Sigmoid colon (tissue), 7 donors: ENCODE data around the gene MPHOSPH8. TPM values are rescaled to one million over a fixed set of nuclear protein-coding genes. Genes with fewer than 3 reads are reported as not detected.

ENCODE experiments used
- DNase-seq: peaks from one replicate; pipeline ENCODE4 v3.0.0-alpha.2; 2019
- H3K27ac ChIP-seq, 4 donors: fragments of 200-600 bp; sonication (generic); one replicate each; pipeline ENCODE4 v1.5.1; 2016 to 2019; ENCODE audit warnings: mild to moderate bottlenecking in 1 of 4
- H3K27me3 ChIP-seq, 3 donors: fragments of 200-600 bp; sonication (generic); one replicate each; pipeline ENCODE4 v1.5.1; 2019; ENCODE audit warnings: mild to moderate bottlenecking in 1 of 3
- H3K36me3 ChIP-seq, 4 donors: fragments of 200-600 bp; sonication (generic); one replicate each; pipeline ENCODE4 v1.5.1; 2016 to 2019
- H3K4me1 ChIP-seq, 4 donors: fragments of 200-600 bp; sonication (generic); one replicate each; pipeline ENCODE4 v1.5.1; 2017 to 2019
- H3K4me3 ChIP-seq, 4 donors: fragments of 200-600 bp; sonication (generic); one replicate each; pipeline ENCODE4 v1.5.1; 2017 to 2019; ENCODE audit warnings: mild to moderate bottlenecking in 2 of 4, moderate library complexity in 1 of 4
- H3K9me3 ChIP-seq, 4 donors: fragments of 200-600 bp in 3 of 4; sonication (generic) in 3 of 4; one replicate each; pipeline versions ENCODE4 v1.5.1 to v1.6.1; 2013 to 2019
- EP300 ChIP-seq, 4 donors: sonication (generic); formaldehyde crosslinking; IDR thresholded peaks; one replicate each; pipeline ENCODE4 v1.6.1; 2017; ENCODE audit warnings: antibody characterized with exemption in 4 of 4
- POLR2A ChIP-seq, 2 donors: fragments of 450-650 bp; IDR thresholded peaks; one replicate each; pipeline ENCODE4 v1.6.1; 2016; ENCODE audit warnings: antibody characterized with exemption in 2 of 2, mild to moderate bottlenecking in 2 of 2, moderate library complexity in 2 of 2
- POLR2AphosphoS5 ChIP-seq, 4 donors: sonication (generic); formaldehyde crosslinking; IDR thresholded peaks; one replicate each; pipeline ENCODE4 v1.6.1; 2017; ENCODE audit warnings: antibody characterized with exemption in 4 of 4
- whole genome bisulfite sequencing, 2 donors: extraction: QIAGEN DNeasy Blood & Tissue Kit; methylation state at CpG; one replicate each; pipeline ENCODE4 v1.1.7; 2013; 5-methylcytosine and 5-hydroxymethylcytosine counted together
- intact Hi-C: fragments of 100-400 bp; cut with DNase I; formaldehyde crosslinking; loops from one replicate; pipeline ENCODE4 v1.15.1; 2023
- polyA plus RNA-seq, 3 donors: library from polyadenylated mRNA; stranded (reverse); fragments of 200-250 nt; gene quantifications; one replicate each; pipeline ENCODE4 v1.2.3, GENCODE V29; 2013
- total RNA-seq, 4 donors: library from RNA; depleted of rRNA; stranded (reverse); fragments of >200 nt; gene quantifications; one replicate each; pipeline ENCODE4 v1.1.0, GENCODE V29; 2016
- TF ChIP-seq, protein P1 (sequence below), 4 experiments: fragments of 450-650 bp in 3 of 4; fragments of 200-600 bp in 1 of 4; IDR thresholded peaks; one replicate each; pipeline ENCODE4 v1.5.1; 2016 to 2019; ENCODE audit warnings: antibody characterized with exemption in 4 of 4, mild to moderate bottlenecking in 3 of 4, moderate library complexity in 2 of 4
- donor health status: healthy with polysubstance abuse.
- donor health status: Bipolar disorder and iron deficiency.
- donor health status: healthy.

MPHOSPH8 gene
- total and polyA plus RNA-seq, 7 donors: 17.4 to 47.6 (median 37.4) TPM

DNA sequence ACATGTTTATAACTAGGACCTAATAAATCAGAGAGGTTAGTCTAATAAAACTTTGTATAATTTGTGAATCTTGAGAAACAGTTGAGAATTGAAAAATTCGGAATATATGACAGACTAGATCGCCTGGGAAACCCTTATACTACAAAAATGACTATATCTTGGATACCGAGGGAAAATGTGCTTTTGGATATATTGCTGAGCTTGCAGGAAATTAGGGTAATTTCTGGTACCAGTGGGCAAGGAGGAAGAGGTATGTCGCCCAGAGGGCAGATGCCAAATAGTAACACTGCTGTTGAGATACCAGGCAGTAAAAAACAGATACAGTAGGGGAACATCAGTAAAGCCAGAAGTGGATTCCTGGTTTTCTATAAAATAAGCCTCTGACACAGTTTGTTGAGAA lies 17.3 kb downstream of the MPHOSPH8 start:
- H3K36me3 ChIP-seq: peaks cover 5 to 63% (median 26%) of the 10 kb centered on the region in 4 donors
- WGBS, 2 donors: 95 to 97% methylated on average over 4 of the region's 4 CpGs

DNA sequence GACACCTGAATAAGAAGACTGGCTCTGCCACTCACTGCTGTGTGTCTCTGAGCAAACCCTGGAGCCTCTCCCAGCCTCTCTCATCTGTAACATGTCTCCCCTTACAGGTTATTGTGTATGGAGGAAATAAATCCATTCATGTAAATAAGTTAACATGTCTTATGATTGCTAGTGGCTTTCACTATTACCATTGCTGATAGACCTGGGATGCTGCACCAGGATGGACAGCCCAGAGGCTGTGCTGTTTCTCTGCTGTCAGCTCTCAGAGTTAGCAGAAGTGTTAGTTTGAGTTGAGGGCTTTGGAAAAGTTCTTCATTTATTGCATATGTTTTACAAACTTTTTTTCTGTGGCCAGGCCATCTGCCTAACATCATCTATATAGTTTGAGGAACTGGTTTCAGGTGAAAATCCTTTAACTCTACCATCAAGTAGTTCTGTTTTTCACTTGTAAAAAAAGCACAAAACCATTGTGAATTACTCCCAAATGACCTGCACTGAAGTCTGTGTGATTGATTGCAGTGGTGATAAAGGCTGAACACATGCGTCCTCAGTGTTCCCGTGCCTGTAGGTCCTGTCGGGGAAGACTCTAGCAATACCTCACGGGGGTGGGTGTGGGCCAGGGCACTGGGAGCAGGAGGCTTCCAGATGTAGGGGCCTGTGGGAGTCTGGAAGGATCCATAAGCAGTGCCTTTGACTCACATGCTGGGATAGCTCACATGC lies 24.6 kb downstream of the MPHOSPH8 start:
- Histone ChIP-seq H3K9me3 (no peaks in the 10 kb centered on the region), H3K27me3 (no peaks in the 10 kb centered on the region), H3K4me1 (no peaks in the 10 kb centered on the region), H3K4me3 (no peak overlapping the region), H3K36me3 (peaks cover 13 to 49% (median 19%) of the 10 kb centered on the region in 4 donors), H3K27ac (no peak overlapping the region)
- intact Hi-C loops: no loop called here
- WGBS, 2 donors: 63 to 65% methylated on average over 4 of the region's 4 CpGs
- DNase-seq: no peak
- TF ChIP-seq, protein P1, sequence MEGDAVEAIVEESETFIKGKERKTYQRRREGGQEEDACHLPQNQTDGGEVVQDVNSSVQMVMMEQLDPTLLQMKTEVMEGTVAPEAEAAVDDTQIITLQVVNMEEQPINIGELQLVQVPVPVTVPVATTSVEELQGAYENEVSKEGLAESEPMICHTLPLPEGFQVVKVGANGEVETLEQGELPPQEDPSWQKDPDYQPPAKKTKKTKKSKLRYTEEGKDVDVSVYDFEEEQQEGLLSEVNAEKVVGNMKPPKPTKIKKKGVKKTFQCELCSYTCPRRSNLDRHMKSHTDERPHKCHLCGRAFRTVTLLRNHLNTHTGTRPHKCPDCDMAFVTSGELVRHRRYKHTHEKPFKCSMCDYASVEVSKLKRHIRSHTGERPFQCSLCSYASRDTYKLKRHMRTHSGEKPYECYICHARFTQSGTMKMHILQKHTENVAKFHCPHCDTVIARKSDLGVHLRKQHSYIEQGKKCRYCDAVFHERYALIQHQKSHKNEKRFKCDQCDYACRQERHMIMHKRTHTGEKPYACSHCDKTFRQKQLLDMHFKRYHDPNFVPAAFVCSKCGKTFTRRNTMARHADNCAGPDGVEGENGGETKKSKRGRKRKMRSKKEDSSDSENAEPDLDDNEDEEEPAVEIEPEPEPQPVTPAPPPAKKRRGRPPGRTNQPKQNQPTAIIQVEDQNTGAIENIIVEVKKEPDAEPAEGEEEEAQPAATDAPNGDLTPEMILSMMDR (IDR thresholded peaks at IDR 0.05): no peak
- TF ChIP-seq POLR2AphosphoS5 (IDR thresholded peaks at IDR 0.05): no peak
- TF ChIP-seq POLR2A (IDR thresholded peaks at IDR 0.05): no peak
- no peak for TF ChIP-seq EP300 (IDR thresholded peaks at IDR 0.05)

More for the DNA sequence above, 17.3 kb downstream of the MPHOSPH8 start:
- intact Hi-C loops: no loop called here
- Histone ChIP-seq H3K4me1 (no peaks in the 10 kb centered on the region), H3K27ac (no peak overlapping the region), H3K9me3 (no peaks in the 10 kb centered on the region), H3K4me3 (no peak overlapping the region), H3K27me3 (no peaks in the 10 kb centered on the region)
- TF ChIP-seq, protein P1 (IDR thresholded peaks at IDR 0.05): no peak
- TF ChIP-seq POLR2AphosphoS5 (IDR thresholded peaks at IDR 0.05) (no peak), POLR2A (IDR thresholded peaks at IDR 0.05) (no peak), EP300 (IDR thresholded peaks at IDR 0.05) (no peak)
- no peak for DNase-seq

DNA sequence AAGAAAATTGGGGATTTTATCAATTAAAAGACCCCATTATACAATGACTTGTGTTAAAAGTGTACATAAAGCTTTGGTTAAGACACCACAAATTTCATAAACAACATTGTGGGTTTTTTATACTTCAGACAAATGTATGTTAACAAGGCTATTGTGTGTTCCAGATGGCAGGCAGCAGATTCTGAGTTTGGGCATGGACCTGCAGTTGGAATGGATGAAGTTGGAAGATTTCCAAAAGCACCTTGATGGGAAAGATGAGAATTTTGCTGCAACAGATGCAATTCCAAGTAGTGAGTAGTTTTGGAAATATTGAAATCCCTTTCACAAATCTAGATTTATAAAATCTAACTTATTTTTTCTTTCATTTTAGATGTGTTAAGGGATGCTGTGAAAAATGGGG lies 25.4 kb downstream of the MPHOSPH8 start:
- H3K9me3 ChIP-seq: no peaks in the 10 kb centered on the region
- H3K4me3 ChIP-seq: no peak overlapping the region
- H3K27me3 ChIP-seq: no peaks in the 10 kb centered on the region
- intact Hi-C loops: no loop called here
- no peak overlapping the region for H3K27ac ChIP-seq
- no peaks in the 10 kb centered on the region for H3K4me1 ChIP-seq
- peaks cover 20 to 57% (median 26%) of the 10 kb centered on the region in 4 donors for H3K36me3 ChIP-seq
- DNase-seq: no peak
- no peak for TF ChIP-seq EP300 (IDR thresholded peaks at IDR 0.05)
- no peak for TF ChIP-seq POLR2AphosphoS5 (IDR thresholded peaks at IDR 0.05)
- TF ChIP-seq POLR2A (IDR thresholded peaks at IDR 0.05): no peak
- TF ChIP-seq, protein P1 (IDR thresholded peaks at IDR 0.05): no peak

DNA sequence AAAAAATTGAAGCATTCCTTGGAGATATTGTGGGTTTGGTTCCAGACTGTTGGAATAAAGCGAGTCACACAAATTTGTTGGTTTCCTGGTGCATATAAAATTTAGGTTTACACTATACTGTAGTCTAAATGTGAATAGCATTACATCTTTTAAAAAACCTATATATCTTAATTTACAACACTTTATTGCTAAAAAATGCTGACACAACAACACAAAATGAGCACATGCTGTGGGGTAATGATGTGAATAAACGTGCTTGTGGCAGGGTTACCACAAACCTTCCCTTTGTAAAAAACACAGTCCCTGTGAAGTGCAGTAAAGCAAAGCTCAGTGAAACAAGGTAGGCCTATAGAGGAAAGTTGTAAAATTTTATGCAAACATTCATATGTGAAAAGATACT lies 27.7 kb downstream of the MPHOSPH8 start:
- TF ChIP-seq, protein P1 (IDR thresholded peaks at IDR 0.05): no peak
- no peak for TF ChIP-seq EP300 (IDR thresholded peaks at IDR 0.05)
- TF ChIP-seq POLR2A (IDR thresholded peaks at IDR 0.05): no peak
- TF ChIP-seq POLR2AphosphoS5 (IDR thresholded peaks at IDR 0.05): no peak
- H3K4me3 ChIP-seq: no peak overlapping the region
- no peaks in the 10 kb centered on the region for H3K27me3 ChIP-seq
- no peak for DNase-seq
- H3K27ac ChIP-seq: no peak overlapping the region
- H3K4me1 ChIP-seq: no peaks in the 10 kb centered on the region
- H3K9me3 ChIP-seq: no peaks in the 10 kb centered on the region
- peaks cover 20 to 80% (median 34%) of the 10 kb centered on the region in 4 donors for H3K36me3 ChIP-seq
- intact Hi-C loops: no loop called here
- 83 to 87% methylated on average over 2 of the region's 2 CpGs for WGBS, 2 donors
